Mesothelial cell of epicardium (in vitro differentiated cells): ENCODE data around the gene MRPS30. TPM values are rescaled to one million over a fixed set of nuclear protein-coding genes. Genes with fewer than 3 reads are reported as not detected.
A peak's percentile ranks its signal among the peaks of the same experiment; 100 is the strongest.
"Not testable (repeated sequence)": the region's sequence is repeated elsewhere in the genome, so short reads cannot be mapped to it uniquely, and the experiment has no call there.

Source experiments
- DNase-seq, 2 experiments: peaks; one replicate each; pipeline ENCODE4 v3.0.0; 2021; ENCODE audit warnings: low spot score in 2 of 2; ENCODE audit not compliant: unreplicated experiment in 2 of 2
- H3K27ac Mint-ChIP-seq: 2 replicates; pipeline ENCODE4 v1.8.0; 2021; ENCODE audit warnings: mixed read lengths
- H3K27me3 Mint-ChIP-seq: 2 replicates; pipeline ENCODE4 v1.8.0; 2021; ENCODE audit warnings: low read depth, mixed read lengths
- H3K36me3 Mint-ChIP-seq: 2 replicates; pipeline ENCODE4 v1.8.0; 2021; ENCODE audit warnings: mixed read lengths
- H3K4me1 Mint-ChIP-seq: 2 replicates; pipeline ENCODE4 v1.8.0; 2021; ENCODE audit warnings: mixed read lengths
- H3K4me3 Mint-ChIP-seq: 2 replicates; pipeline ENCODE4 v1.8.0; 2021; ENCODE audit warnings: mild to moderate bottlenecking, moderate library complexity, mixed read lengths
- H3K9me3 Mint-ChIP-seq: 2 replicates; pipeline ENCODE4 v1.8.0; 2021; ENCODE audit warnings: mixed read lengths
- total RNA-seq: library from RNA; stranded (reverse); gene quantifications from 3 replicates; pipeline ENCODE4 v1.2.1, GENCODE V29; 2021
- TF ChIP-seq, protein P1 (sequence below): fragments of 200-600 bp; sonication (generic); IDR thresholded peaks from one replicate; pipeline ENCODE4 v1.5.0; 2021; ENCODE audit warnings: antibody characterized with exemption; ENCODE audit not compliant: unreplicated experiment

MRPS30 gene
- 45.4 to 49.1 TPM (median 49.0 TPM) in 3 replicates for total RNA-seq

DNA sequence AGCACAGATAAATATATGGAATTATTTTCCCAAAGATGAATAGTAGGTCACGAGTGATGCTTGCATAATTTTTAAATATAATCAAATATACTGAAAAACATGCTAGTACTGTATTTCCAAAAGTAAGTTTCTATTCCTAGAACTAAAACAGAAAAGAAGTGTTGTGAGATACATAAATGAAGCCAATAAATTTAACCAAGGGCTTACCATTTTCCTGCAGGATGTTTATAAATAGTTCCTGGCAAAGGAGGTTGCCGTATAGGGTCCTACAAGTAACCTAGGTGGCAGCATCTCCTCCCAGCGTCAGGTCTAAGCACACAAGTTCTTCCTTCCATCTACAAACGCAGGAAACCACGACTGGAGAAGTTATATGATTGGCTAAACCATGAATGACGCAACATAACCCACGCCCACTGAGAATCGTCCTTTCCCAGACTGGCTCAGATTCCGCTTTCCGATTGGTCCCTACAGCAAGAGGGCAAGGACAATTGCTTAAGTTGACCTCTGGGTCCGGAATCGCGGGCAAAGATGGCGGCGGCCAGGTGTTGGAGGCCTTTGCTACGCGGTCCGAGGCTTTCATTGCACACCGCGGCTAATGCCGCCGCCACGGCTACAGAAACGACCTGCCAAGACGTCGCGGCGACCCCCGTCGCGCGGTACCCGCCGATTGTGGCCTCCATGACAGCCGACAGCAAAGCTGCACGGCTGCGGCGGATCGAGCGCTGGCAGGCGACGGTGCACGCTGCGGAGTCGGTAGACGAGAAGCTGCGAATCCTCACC, at the start of gene MRPS30:
TSS of gene MRPS30 (plus strand) at position 513 of the 780 bp plus-strand sequence. CDS start at position 529, 16 bp downstream.
- no peaks in the 10 kb centered on the region for H3K27me3 Mint-ChIP-seq
- peaks cover 5% of the 10 kb centered on the region for H3K36me3 Mint-ChIP-seq
- H3K4me3 Mint-ChIP-seq, result peak within 1 kb of the TSS; percentile 98
- TF ChIP-seq, protein P1, sequence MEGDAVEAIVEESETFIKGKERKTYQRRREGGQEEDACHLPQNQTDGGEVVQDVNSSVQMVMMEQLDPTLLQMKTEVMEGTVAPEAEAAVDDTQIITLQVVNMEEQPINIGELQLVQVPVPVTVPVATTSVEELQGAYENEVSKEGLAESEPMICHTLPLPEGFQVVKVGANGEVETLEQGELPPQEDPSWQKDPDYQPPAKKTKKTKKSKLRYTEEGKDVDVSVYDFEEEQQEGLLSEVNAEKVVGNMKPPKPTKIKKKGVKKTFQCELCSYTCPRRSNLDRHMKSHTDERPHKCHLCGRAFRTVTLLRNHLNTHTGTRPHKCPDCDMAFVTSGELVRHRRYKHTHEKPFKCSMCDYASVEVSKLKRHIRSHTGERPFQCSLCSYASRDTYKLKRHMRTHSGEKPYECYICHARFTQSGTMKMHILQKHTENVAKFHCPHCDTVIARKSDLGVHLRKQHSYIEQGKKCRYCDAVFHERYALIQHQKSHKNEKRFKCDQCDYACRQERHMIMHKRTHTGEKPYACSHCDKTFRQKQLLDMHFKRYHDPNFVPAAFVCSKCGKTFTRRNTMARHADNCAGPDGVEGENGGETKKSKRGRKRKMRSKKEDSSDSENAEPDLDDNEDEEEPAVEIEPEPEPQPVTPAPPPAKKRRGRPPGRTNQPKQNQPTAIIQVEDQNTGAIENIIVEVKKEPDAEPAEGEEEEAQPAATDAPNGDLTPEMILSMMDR, result no peak
- peak within 1 kb of the TSS; percentile 98 for H3K27ac Mint-ChIP-seq
- peak; percentile 64 to 87 for DNase-seq
- no peaks in the 10 kb centered on the region for H3K9me3 Mint-ChIP-seq
- peaks cover 25% of the 10 kb centered on the region for H3K4me1 Mint-ChIP-seq

DNA sequence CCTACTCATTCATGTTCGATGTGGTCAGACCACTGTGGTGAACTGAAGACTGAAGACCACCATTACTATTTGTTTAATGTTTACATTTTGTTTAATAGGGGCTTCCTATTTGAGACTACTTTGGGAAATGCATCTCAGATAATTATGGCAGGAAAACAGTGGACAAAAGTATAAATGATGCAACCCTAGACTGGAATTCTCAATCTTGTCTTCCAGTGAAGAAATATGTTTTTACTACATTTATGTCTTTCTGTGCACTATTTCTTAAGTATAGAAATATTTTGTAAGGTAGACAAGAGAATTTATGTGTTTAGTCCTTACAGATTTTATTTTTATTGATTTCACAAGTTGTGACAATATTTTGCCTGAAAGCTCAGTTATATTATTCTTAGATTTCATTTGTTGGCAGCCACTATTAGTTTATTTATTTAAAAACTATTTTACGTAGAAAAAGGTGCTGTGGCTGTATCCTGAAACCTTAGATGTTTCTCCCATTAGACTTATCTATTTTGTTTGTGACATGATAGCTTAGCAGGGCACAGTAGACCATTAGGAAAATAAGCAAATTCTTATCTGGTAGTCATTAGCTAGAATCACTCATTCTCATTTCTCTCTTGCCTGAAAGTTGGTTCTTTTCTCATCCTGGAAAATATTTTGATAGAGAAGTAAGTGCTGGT, 39.4 kb upstream of the MRPS30 start:
- Mint-ChIP-seq H3K27ac (no peak overlapping the region), H3K4me1 (peaks cover 10% of the 10 kb centered on the region), H3K4me3 (no peak overlapping the region), H3K36me3 (no peaks in the 10 kb centered on the region), H3K27me3 (no peaks in the 10 kb centered on the region), H3K9me3 (no peaks in the 10 kb centered on the region)
- TF ChIP-seq, protein P1, result no peak
- DNase-seq, result no peak

DNA sequence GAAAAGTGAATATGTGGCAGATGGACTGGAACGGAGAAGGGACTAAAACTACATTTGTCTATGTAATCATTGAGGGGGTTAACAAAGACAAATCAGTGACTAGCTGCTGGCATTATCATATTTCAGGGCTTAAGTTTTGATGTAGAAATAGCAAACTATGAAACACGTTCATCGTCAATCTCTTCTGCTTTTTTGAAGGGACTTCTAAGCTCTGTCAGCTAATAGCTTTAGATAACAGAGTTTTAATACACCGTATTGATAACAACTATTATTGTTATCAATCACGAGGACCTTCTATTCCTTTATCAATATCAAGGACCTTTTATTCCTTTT, 38.9 kb upstream of the MRPS30 start:
- DNase-seq, result no peak
- Mint-ChIP-seq H3K4me3 (no peak overlapping the region), H3K36me3 (no peaks in the 10 kb centered on the region), H3K27ac (no peak overlapping the region), H3K9me3 (no peaks in the 10 kb centered on the region), H3K27me3 (no peaks in the 10 kb centered on the region), H3K4me1 (peaks cover 10% of the 10 kb centered on the region)
- TF ChIP-seq, protein P1, result no peak

DNA sequence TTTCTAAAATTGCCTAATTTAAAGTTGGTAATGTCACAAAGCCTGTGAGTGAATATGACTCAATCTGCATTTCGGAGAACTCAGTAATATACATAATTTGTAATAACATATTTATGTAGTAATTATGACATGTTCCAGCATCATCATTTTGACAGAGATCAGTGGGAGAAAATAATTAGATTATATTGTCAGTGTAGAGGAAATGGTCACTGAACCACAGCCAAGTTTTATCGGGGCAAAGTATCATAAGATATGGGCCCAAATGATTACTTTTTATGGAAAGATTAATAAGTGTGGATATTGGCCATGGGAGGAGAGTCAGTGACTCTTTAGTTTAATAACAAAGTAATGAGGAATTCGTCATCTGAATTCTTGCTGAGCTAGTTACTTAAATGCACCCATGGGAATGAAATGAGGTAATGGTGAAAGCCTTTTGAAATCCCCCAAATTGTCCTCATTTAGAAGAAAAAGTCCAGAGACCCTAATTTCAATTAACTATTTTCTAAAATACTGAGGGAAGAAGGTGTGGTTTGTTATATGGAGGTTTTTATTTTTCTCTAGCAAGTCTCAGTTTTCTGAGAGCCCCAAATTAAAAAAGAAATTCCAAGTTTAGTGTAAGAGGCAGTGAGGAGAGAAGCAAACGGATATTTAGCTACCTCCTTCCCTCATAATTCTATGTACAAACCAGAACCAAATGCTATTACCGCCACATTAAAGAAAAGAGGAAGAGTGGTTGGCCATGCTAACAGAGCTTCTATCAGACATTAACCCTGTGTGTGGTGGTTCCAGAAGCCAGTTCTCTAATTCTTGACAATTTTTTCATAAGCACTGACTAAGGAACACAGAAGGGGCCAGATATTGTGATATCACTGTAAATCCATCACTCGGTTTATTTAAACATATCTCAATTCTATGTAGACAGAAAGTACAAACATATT, 37.7 kb upstream of the MRPS30 start:
- Mint-ChIP-seq H3K9me3 (no peaks in the 10 kb centered on the region), H3K27me3 (no peaks in the 10 kb centered on the region), H3K27ac (peak overlapping the region; percentile 32), H3K4me1 (peaks cover 10% of the 10 kb centered on the region), H3K36me3 (no peaks in the 10 kb centered on the region), H3K4me3 (no peak overlapping the region)
- TF ChIP-seq, protein P1, result no peak
- no peak for DNase-seq

DNA sequence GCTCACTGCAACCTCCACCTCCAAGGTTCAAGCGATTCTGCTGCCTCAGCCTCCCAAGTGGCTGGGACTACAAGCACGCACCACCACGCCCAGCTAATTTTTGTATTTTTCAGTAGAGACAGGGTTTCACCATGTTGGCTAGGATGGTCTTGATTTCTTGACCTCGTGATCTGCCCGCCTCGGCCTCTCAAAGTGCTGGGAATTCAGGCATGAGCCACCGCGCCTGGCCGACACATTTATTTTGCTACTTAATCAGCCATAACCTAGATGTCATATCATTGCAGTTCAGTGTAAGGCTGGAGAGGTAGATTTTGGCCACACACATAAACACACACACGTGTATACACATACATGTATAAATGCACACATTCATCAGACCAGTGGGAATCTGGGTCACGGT, 36.4 kb upstream of the MRPS30 start:
- not testable (repeated sequence) for H3K27ac Mint-ChIP-seq, H3K4me1 Mint-ChIP-seq, H3K9me3 Mint-ChIP-seq, H3K36me3 Mint-ChIP-seq, H3K27me3 Mint-ChIP-seq, DNase-seq, H3K4me3 Mint-ChIP-seq
